ENCODE results near the gene MAGI2. TPM values are rescaled to one million over a fixed set of nuclear protein-coding genes. Genes with fewer than 3 reads are reported as not detected.

MAGI2 gene
- total and polyA plus RNA-seq, 4 donors = 0.37 to 4.1 (median 1.4) TPM

- Histone ChIP-seq H3K4me1 (ENCODE audit: control insufficient read depth in 4 of 4, insufficient read depth in 4 of 4, low read length in 3 of 4) (no peaks in the 10 kb centered on the region), H3K36me3 (ENCODE audit: control insufficient read depth in 4 of 4, insufficient read depth in 3 of 4, low read depth in 1 of 4, low read length in 3 of 4) (no peaks in the 10 kb centered on the region), H3K27ac (ENCODE audit: low read depth in 1 of 2, low read length in 2 of 2) (no peak overlapping the region), H3K4me3 (ENCODE audit: low read depth in 1 of 3, low read length in 3 of 3) (no peak overlapping the region), H3K9ac (ENCODE audit: low read depth in 1 of 2, low read length in 2 of 2) (no peak overlapping the region), H3K27me3 (ENCODE audit: control insufficient read depth in 4 of 4, insufficient read depth in 4 of 4, low read length in 3 of 4) (no peaks in the 10 kb centered on the region), H3K9me3 (ENCODE audit: control insufficient read depth in 4 of 4, low read length in 3 of 4) (peaks cover 0 to 4% (median 2%) of the 10 kb centered on the region in 4 donors)
- DNase-seq (ENCODE audit: low spot score) = no peak
- 75% methylated on average over 5 of the region's 5 CpGs for WGBS
- TF ChIP-seq SP1 (IDR thresholded peaks at IDR 0.05) = no peak
- TF ChIP-seq FOXA1 (IDR thresholded peaks at IDR 0.05) = no peak
- TF ChIP-seq HNF4A (conservative IDR thresholded peaks at IDR 0.05) = no peak
- no peak for TF ChIP-seq RXRA (IDR thresholded peaks at IDR 0.05)
- TF ChIP-seq CTCF (IDR thresholded peaks at IDR 0.05; ENCODE audit: low read depth, low read length, missing input control) = no peak
- TF ChIP-seq RAD21 (IDR thresholded peaks at IDR 0.05) = no peak
- TF ChIP-seq HNF4G (IDR thresholded peaks at IDR 0.05) = no peak
- TF ChIP-seq ZBTB33 (IDR thresholded peaks at IDR 0.05) = no peak
These were observed 704.3 kb downstream of the MAGI2 start for GRCh38 chr7:78749052-78749746.

GRCh38 chr7:78747592-78747991 lies 705.9 kb downstream of the MAGI2 start:
- WGBS = 66% methylated on average over 3 of the region's 3 CpGs
- Histone ChIP-seq H3K4me1 (ENCODE audit: control insufficient read depth in 4 of 4, insufficient read depth in 4 of 4, low read length in 3 of 4) (no peaks in the 10 kb centered on the region), H3K36me3 (ENCODE audit: control insufficient read depth in 4 of 4, insufficient read depth in 3 of 4, low read depth in 1 of 4, low read length in 3 of 4) (no peaks in the 10 kb centered on the region), H3K27me3 (ENCODE audit: control insufficient read depth in 4 of 4, insufficient read depth in 4 of 4, low read length in 3 of 4) (no peaks in the 10 kb centered on the region), H3K27ac (ENCODE audit: low read depth in 1 of 2, low read length in 2 of 2) (no peak overlapping the region), H3K9ac (ENCODE audit: low read depth in 1 of 2, low read length in 2 of 2) (no peak overlapping the region), H3K9me3 (ENCODE audit: control insufficient read depth in 4 of 4, low read length in 3 of 4) (peaks cover 0 to under 1% (median 0%) of the 10 kb centered on the region in 4 donors), H3K4me3 (ENCODE audit: low read depth in 1 of 3, low read length in 3 of 3) (no peak overlapping the region)
- TF ChIP-seq CTCF (IDR thresholded peaks at IDR 0.05; ENCODE audit: low read depth, low read length, missing input control) (no peak), HNF4A (conservative IDR thresholded peaks at IDR 0.05) (no peak), FOXA1 (IDR thresholded peaks at IDR 0.05) (no peak), GABPA (IDR thresholded peaks at IDR 0.05 in 1 of 2, conservative IDR thresholded peaks at IDR 0.05 in 1 of 2) (no peak), MAX (IDR thresholded peaks at IDR 0.05) (no peak), REST (IDR thresholded peaks at IDR 0.05) (no peak), SP1 (IDR thresholded peaks at IDR 0.05) (no peak), TAF1 (conservative IDR thresholded peaks at IDR 0.05) (no peak), FOXA2 (IDR thresholded peaks at IDR 0.05) (no peak), RXRA (IDR thresholded peaks at IDR 0.05) (no peak), EGR1 (IDR thresholded peaks at IDR 0.05; ENCODE audit: low read depth in 2 of 2) (no peak), HNF4G (IDR thresholded peaks at IDR 0.05) (no peak), RAD21 (IDR thresholded peaks at IDR 0.05) (no peak)
- no peak for DNase-seq (ENCODE audit: low spot score)

Data from liver (tissue), 9 donors.